ENCODE measurements around the gene MTRFR. TPM values are rescaled to one million over a fixed set of nuclear protein-coding genes. Genes with fewer than 3 reads are reported as not detected.

Gene MTRFR
- total and polyA plus RNA-seq, 2 donors (not counting 1 experiment from before 2014, with no cell fraction given) = 18.7 to 45.5 TPM

- Mint-ChIP-seq H3K27ac (no peak overlapping the region), H3K4me1 (peaks cover 6% of the 10 kb centered on the region), H3K4me3 (no peak overlapping the region), H3K27me3 (no peaks in the 10 kb centered on the region), H3K9me3 (ENCODE audit: insufficient read depth) (no peaks in the 10 kb centered on the region)
- CTCF ChIA-PET = interaction anchor here (0.6 to 0.7 kb wide), 2 partner anchors 11 to 631 kb away, joined by 3 to 4 read pairs; no protein-coding TSS in a partner anchor
- WGBS (ENCODE audit: insufficient coverage) = no CpG with 5 or more reads among the region's 2 CpGs
- no peak for ATAC-seq (ENCODE audit: low read depth)
- no peak overlapping the region for H2AFZ ChIP-seq (ENCODE audit: insufficient read depth, low read depth, low read length, poor library complexity, severe bottlenecking)
- H4K20me1 ChIP-seq (ENCODE audit: control insufficient read depth, insufficient read depth, low read length, poor library complexity, severe bottlenecking) = no peaks in the 10 kb centered on the region
- DNase-seq = no peak
- no peaks in the 10 kb centered on the region for H3K36me3 ChIP-seq (replicated peaks in 1 of 2; ENCODE audit: control extremely low read depth in 1 of 2, control insufficient read depth in 1 of 2, extremely low read depth in 1 of 2, insufficient read depth in 2 of 2, low read length in 1 of 2)
- no peaks in the 10 kb centered on the region for H3K79me2 ChIP-seq (ENCODE audit: control insufficient read depth, insufficient read depth, low read length)
- POLR2A ChIA-PET = no interaction called here
- no peak for TF ChIP-seq CTCF (IDR thresholded peaks at IDR 0.05)
- no peak for TF ChIP-seq EZH2 (IDR thresholded peaks at IDR 0.05; ENCODE audit: borderline replicate concordance, insufficient read depth, low read depth, low read length, poor library complexity, severe bottlenecking)
- no peaks in the 10 kb centered on the region for H3K9me3 ChIP-seq (ENCODE audit: control extremely low read depth in 1 of 3, control insufficient read depth in 2 of 3, insufficient read depth in 1 of 3, low read length in 2 of 3)
- H3K9ac ChIP-seq (ENCODE audit: low read length) = no peak overlapping the region
- H3K4me1 ChIP-seq (ENCODE audit: control insufficient read depth in 2 of 2, insufficient read depth in 2 of 2, low read length in 2 of 2) = peaks cover 0 to 13% of the 10 kb centered on the region in 2 donors
- no peak overlapping the region for H3K27ac ChIP-seq (ENCODE audit: low read length in 2 of 2)
- intact Hi-C loops (cut with micrococcal nuclease) = no loop called here
- H3K4me2 ChIP-seq (replicated peaks; ENCODE audit: low read depth, low read length, poor library complexity, severe bottlenecking) = no peak overlapping the region
- no peaks in the 10 kb centered on the region for H3K27me3 ChIP-seq (replicated peaks in 1 of 4; ENCODE audit: control extremely low read depth in 1 of 4, control insufficient read depth in 3 of 4, insufficient read depth in 4 of 4, low read length in 3 of 4)
- H3K4me3 ChIP-seq (ENCODE audit: control extremely low read depth in 1 of 5, extremely low read depth in 1 of 5, insufficient read depth in 1 of 5, low read depth in 2 of 5, low read length in 4 of 5) = no peak overlapping the region
Observed at GRCh38 chr12:123280971-123281370, 47.7 kb downstream of the MTRFR start.

DNA sequence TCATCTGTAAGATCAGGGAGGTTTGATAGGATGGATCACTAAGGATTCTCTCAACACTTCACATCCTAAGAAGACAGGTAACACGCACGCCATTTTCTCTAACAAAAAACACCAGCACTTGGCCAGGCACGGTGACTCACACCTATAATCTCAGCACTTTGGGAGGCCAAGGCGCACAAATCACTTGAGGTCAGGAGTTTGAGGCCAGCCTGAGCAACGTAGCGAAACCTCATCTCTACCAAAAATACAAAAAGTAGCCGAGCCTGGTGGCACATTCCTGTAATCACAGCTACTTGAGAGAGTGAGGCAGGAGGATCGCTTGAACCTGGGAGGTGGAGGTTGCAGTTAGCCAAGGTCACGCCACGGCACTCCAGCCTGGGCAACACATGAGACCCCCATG is 48.9 kb downstream of the MTRFR start:
- Mint-ChIP-seq H3K4me1 (peaks cover 6% of the 10 kb centered on the region), H3K27ac (no peak overlapping the region), H3K4me3 (no peak overlapping the region), H3K27me3 (no peaks in the 10 kb centered on the region), H3K9me3 (ENCODE audit: insufficient read depth) (no peaks in the 10 kb centered on the region)
- no peak overlapping the region for H3K4me2 ChIP-seq (replicated peaks; ENCODE audit: low read depth, low read length, poor library complexity, severe bottlenecking)
- no peaks in the 10 kb centered on the region for H3K27me3 ChIP-seq (replicated peaks in 1 of 4; ENCODE audit: control extremely low read depth in 1 of 4, control insufficient read depth in 3 of 4, insufficient read depth in 4 of 4, low read length in 3 of 4)
- no peaks in the 10 kb centered on the region for H4K20me1 ChIP-seq (ENCODE audit: control insufficient read depth, insufficient read depth, low read length, poor library complexity, severe bottlenecking)
- H3K4me3 ChIP-seq (ENCODE audit: control extremely low read depth in 1 of 5, extremely low read depth in 1 of 5, insufficient read depth in 1 of 5, low read depth in 2 of 5, low read length in 4 of 5) = no peak overlapping the region
- 98% methylated on average over 7 of the region's 10 CpGs for WGBS (ENCODE audit: insufficient coverage)
- no peaks in the 10 kb centered on the region for H3K9me3 ChIP-seq (ENCODE audit: control extremely low read depth in 1 of 3, control insufficient read depth in 2 of 3, insufficient read depth in 1 of 3, low read length in 2 of 3)
- peaks cover 0 to 13% of the 10 kb centered on the region in 2 donors for H3K4me1 ChIP-seq (ENCODE audit: control insufficient read depth in 2 of 2, insufficient read depth in 2 of 2, low read length in 2 of 2)
- no peak for DNase-seq
- H3K79me2 ChIP-seq (ENCODE audit: control insufficient read depth, insufficient read depth, low read length) = no peaks in the 10 kb centered on the region
- no peak overlapping the region for H3K9ac ChIP-seq (ENCODE audit: low read length)
- no peaks in the 10 kb centered on the region for H3K36me3 ChIP-seq (replicated peaks in 1 of 2; ENCODE audit: control extremely low read depth in 1 of 2, control insufficient read depth in 1 of 2, extremely low read depth in 1 of 2, insufficient read depth in 2 of 2, low read length in 1 of 2)
- no peak for ATAC-seq (ENCODE audit: low read depth)
- intact Hi-C loops (cut with micrococcal nuclease) = no loop called here
- no peak overlapping the region for H3K27ac ChIP-seq (ENCODE audit: low read length in 2 of 2)
- POLR2A ChIA-PET = no interaction called here
- TF ChIP-seq CTCF (IDR thresholded peaks at IDR 0.05) = no peak
- TF ChIP-seq EZH2 (IDR thresholded peaks at IDR 0.05; ENCODE audit: borderline replicate concordance, insufficient read depth, low read depth, low read length, poor library complexity, severe bottlenecking) = no peak
- CTCF ChIA-PET = interaction anchor here (0.6 kb wide), 1 partner anchor 35 kb away, joined by 3 read pairs; no protein-coding TSS in a partner anchor
- H2AFZ ChIP-seq (ENCODE audit: insufficient read depth, low read depth, low read length, poor library complexity, severe bottlenecking) = no peak overlapping the region

All from B cell (primary cell).